Astrocyte of the spinal cord (primary cell): ENCODE data around the gene ZCCHC2.

Source experiments
- DNase-seq: peaks from one replicate; pipeline ENCODE4 v3.0.0; 2011; ENCODE audit warnings: low read depth, low spot score
- H3K4me3 ChIP-seq: 2 replicates; pipeline ENCODE4 v1.5.1; 2011; ENCODE audit warnings: low read depth, mild to moderate bottlenecking, low read length, moderate library complexity
- in situ Hi-C: cut with HindIII; loops from 2 replicates; pipeline ENCODE4 v1.10.0; 2017; ENCODE audit warnings: low sequenced_read_pairs
- TF ChIP-seq, protein P1 (sequence below): IDR thresholded peaks from 2 replicates; pipeline ENCODE4 v1.5.1; 2012; ENCODE audit warnings: low read depth, mild to moderate bottlenecking, low read length, inconsistent platforms

The ZCCHC2 gene

GRCh38 chr18:62518460-62519375 is 4.1 kb upstream of the ZCCHC2 start:
- no peak overlapping the region for H3K4me3 ChIP-seq
- in situ Hi-C loops, result no loop called here
- peak; percentile 36 for DNase-seq
- TF ChIP-seq, protein P1, sequence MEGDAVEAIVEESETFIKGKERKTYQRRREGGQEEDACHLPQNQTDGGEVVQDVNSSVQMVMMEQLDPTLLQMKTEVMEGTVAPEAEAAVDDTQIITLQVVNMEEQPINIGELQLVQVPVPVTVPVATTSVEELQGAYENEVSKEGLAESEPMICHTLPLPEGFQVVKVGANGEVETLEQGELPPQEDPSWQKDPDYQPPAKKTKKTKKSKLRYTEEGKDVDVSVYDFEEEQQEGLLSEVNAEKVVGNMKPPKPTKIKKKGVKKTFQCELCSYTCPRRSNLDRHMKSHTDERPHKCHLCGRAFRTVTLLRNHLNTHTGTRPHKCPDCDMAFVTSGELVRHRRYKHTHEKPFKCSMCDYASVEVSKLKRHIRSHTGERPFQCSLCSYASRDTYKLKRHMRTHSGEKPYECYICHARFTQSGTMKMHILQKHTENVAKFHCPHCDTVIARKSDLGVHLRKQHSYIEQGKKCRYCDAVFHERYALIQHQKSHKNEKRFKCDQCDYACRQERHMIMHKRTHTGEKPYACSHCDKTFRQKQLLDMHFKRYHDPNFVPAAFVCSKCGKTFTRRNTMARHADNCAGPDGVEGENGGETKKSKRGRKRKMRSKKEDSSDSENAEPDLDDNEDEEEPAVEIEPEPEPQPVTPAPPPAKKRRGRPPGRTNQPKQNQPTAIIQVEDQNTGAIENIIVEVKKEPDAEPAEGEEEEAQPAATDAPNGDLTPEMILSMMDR, result no peak

DNA sequence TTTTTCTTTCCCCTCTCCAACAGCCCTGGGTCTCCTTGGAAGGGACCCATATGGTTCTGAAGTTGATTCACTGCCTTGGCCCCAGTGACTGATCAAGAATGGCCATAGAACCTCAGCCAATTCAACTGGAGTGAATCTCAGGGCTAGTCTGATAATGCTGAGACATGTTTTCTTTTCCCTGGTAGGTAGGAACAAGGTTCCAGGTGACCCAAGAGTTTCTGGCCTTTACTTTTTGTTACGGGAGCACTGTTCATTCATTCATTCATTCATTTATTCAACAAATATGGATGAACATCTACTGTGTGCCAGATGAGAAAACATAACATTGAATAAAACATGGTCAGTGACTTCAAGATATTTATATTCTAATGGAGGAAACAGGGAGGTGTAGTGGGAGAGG is 3.1 kb upstream of the ZCCHC2 start:
- in situ Hi-C loops, result no loop called here

GRCh38 chr18:62521082-62521481 is 1.7 kb upstream of the ZCCHC2 start:
- TF ChIP-seq, protein P1, result no peak

More for the DNA sequence above, 3.1 kb upstream of the ZCCHC2 start:
- no peak for DNase-seq
- no peak overlapping the region for H3K4me3 ChIP-seq
- TF ChIP-seq, protein P1, result no peak

GRCh38 chr18:62521593-62521992 is 1.2 kb upstream of the ZCCHC2 start:
- peak overlapping the region; percentile 79 for H3K4me3 ChIP-seq
- no peak for DNase-seq
- TF ChIP-seq, protein P1, result no peak
- in situ Hi-C loops, result no loop called here

More at GRCh38 chr18:62521082-62521481, 1.7 kb upstream of the ZCCHC2 start:
- H3K4me3 ChIP-seq, result no peak overlapping the region
- in situ Hi-C loops, result no loop called here
- no peak for DNase-seq

- no peak for DNase-seq
- H3K4me3 ChIP-seq, result peak overlapping the region; percentile 79
- in situ Hi-C loops, result no loop called here
- TF ChIP-seq, protein P1, result no peak
Observed at GRCh38 chr18:62522178-62522503, 684 bp upstream of the ZCCHC2 start.

DNA sequence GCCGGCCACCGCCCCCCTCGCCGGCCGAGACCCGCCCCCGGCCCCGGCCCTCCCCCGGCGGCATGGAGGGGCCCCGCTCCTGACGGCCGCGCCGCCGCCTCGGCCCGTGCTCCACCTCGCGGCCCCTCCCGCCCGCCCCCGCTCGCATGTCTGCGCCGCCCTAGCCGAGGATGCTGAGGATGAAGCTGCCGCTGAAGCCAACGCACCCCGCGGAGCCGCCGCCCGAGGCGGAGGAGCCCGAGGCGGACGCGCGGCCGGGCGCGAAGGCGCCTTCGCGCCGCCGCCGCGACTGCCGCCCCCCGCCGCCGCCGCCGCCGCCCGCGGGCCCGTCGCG is 397 bp downstream of the ZCCHC2 start:
- peak overlapping the region; percentile 50 for H3K4me3 ChIP-seq
- in situ Hi-C loops, result no loop called here
- no peak for DNase-seq
- TF ChIP-seq, protein P1, result no peak
